Liver (tissue), 3 donors: ENCODE data around the gene SMYD5.

Experiments used
- JUND ChIP-seq, 2 donors: IDR thresholded peaks; 2 replicates each; pipeline ENCODE4 v1.6.1; 2016; ENCODE audit warnings: antibody characterized with exemption in 2 of 2
- NR2F2 ChIP-seq: IDR thresholded peaks from 2 replicates; pipeline ENCODE4 v1.6.1; 2016; ENCODE audit warnings: antibody characterized with exemption
- RAD21 ChIP-seq, 2 donors: IDR thresholded peaks; 2 replicates each; pipeline ENCODE4 v1.6.1; 2016; ENCODE audit warnings: antibody characterized with exemption in 2 of 2, mild to moderate bottlenecking in 2 of 2
- TAF1 ChIP-seq: conservative IDR thresholded peaks from 2 replicates; pipeline ENCODE4 v1.6.1; 2016; ENCODE audit warnings: antibody characterized with exemption, mild to moderate bottlenecking
- YY1 ChIP-seq: IDR thresholded peaks from 2 replicates; pipeline ENCODE4 v1.6.1; 2016; ENCODE audit warnings: antibody characterized with exemption, mild to moderate bottlenecking
- TF ChIP-seq, protein P1 (sequence below): fragments of 150-350 bp; IDR thresholded peaks from 2 replicates; pipeline ENCODE4 v1.5.1; 2017; ENCODE audit warnings: improper control_type of control experiment, low read depth, low read length; ENCODE audit not compliant: missing input control
- TF ChIP-seq, protein P2 (sequence below): IDR thresholded peaks from 2 replicates; pipeline ENCODE4 v1.6.1; 2016; ENCODE audit warnings: antibody characterized with exemption
- TF ChIP-seq, protein P3 (sequence below): IDR thresholded peaks from 2 replicates; pipeline ENCODE4 v1.6.1; 2016; ENCODE audit warnings: antibody characterized with exemption, mild to moderate bottlenecking
- donor health status: healthy.
- donor health status: healthy.

DNA sequence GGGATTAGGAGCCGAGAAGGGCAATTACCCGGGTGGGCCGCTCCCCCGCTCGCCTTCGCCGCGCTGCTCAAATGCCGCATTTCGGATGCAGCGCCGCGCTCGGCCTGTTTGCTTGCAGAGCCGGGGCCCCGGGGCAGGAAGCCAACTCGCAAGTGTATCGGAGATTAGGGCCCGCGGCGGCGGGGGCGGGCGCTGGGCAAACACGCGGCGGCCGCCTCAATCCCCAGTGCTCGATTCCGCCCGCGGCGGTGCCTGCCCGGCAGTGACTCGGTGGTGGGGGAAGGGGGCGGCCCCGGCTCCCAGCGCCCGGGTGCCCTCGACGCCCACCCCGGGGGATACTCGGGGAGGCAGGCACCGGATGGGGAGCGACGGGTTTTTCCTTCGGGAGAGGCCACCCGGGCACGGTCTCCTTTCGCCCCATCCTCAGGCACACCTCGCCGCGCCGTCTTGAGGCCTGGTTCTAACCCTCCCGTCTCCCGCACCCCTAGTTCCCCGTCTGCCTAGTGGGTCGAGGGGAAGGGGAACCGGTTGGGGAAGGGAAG is 38.3 kb upstream of the SMYD5 start:
- TF ChIP-seq, protein P1, sequence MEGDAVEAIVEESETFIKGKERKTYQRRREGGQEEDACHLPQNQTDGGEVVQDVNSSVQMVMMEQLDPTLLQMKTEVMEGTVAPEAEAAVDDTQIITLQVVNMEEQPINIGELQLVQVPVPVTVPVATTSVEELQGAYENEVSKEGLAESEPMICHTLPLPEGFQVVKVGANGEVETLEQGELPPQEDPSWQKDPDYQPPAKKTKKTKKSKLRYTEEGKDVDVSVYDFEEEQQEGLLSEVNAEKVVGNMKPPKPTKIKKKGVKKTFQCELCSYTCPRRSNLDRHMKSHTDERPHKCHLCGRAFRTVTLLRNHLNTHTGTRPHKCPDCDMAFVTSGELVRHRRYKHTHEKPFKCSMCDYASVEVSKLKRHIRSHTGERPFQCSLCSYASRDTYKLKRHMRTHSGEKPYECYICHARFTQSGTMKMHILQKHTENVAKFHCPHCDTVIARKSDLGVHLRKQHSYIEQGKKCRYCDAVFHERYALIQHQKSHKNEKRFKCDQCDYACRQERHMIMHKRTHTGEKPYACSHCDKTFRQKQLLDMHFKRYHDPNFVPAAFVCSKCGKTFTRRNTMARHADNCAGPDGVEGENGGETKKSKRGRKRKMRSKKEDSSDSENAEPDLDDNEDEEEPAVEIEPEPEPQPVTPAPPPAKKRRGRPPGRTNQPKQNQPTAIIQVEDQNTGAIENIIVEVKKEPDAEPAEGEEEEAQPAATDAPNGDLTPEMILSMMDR, result no peak
- TF ChIP-seq JUND (IDR thresholded peaks at IDR 0.05), result no peak
- no peak for TF ChIP-seq YY1
- TF ChIP-seq RAD21 (IDR thresholded peaks at IDR 0.05), result no peak
- TF ChIP-seq TAF1, result no peak
- TF ChIP-seq, protein P2, sequence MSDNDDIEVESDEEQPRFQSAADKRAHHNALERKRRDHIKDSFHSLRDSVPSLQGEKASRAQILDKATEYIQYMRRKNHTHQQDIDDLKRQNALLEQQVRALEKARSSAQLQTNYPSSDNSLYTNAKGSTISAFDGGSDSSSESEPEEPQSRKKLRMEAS, result no peak
- TF ChIP-seq, protein P3, sequence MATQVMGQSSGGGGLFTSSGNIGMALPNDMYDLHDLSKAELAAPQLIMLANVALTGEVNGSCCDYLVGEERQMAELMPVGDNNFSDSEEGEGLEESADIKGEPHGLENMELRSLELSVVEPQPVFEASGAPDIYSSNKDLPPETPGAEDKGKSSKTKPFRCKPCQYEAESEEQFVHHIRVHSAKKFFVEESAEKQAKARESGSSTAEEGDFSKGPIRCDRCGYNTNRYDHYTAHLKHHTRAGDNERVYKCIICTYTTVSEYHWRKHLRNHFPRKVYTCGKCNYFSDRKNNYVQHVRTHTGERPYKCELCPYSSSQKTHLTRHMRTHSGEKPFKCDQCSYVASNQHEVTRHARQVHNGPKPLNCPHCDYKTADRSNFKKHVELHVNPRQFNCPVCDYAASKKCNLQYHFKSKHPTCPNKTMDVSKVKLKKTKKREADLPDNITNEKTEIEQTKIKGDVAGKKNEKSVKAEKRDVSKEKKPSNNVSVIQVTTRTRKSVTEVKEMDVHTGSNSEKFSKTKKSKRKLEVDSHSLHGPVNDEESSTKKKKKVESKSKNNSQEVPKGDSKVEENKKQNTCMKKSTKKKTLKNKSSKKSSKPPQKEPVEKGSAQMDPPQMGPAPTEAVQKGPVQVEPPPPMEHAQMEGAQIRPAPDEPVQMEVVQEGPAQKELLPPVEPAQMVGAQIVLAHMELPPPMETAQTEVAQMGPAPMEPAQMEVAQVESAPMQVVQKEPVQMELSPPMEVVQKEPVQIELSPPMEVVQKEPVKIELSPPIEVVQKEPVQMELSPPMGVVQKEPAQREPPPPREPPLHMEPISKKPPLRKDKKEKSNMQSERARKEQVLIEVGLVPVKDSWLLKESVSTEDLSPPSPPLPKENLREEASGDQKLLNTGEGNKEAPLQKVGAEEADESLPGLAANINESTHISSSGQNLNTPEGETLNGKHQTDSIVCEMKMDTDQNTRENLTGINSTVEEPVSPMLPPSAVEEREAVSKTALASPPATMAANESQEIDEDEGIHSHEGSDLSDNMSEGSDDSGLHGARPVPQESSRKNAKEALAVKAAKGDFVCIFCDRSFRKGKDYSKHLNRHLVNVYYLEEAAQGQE, result no peak
- TF ChIP-seq NR2F2, result no peak
